NCI-H345 (cell line): ENCODE data around the gene MYF5.

Experiments
- DNase-seq: peaks from one replicate; lab custom pipeline; 2025; lab: John Stamatoyannopoulos, UW

The MYF5 gene

DNA sequence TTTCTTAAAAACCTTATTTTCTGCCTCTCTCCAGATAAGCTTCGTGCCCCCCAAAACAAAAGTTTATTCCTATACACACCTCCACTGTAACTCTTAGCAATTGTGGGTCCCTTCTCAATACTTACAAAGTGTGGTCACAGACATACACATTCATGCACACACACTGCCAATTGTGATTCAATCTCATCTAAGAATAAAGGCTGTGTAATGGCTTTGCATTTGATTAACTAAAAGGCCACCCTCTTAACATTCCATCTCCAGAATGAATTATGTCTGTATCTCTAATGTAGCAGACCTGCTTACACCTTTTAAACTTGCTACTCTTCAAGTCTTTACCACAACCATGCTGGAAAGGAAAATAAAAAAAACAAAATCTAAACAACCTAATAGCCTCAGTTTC, 49.5 kb downstream of the MYF5 start:
- no peak for DNase-seq

DNA sequence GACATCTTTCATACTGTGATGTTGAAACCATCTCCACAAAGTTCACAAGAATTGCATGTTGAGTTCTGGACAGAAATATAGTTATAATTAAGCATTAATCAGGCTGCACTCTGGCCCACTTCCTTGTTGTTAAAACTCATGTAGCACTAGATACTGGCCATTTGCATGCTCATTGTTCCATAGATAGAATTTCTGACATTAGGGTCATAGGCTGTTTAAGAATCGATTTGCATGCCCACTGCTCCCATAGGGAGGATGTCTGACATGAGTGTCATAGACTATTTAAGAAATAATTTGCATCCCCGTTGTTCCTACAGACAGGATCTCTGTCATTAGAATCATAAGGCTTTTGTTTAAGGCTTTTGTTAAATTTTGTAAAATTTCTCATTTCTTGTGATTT, 50.2 kb downstream of the MYF5 start:
- DNase-seq, result no peak
